IPS-15b (cell line): ENCODE measurements around the gene TGIF1.

ENCODE experiments used
- H3K27me3 ChIP-seq: one replicate; pipeline ENCODE4 v1.6.1; 2013; ENCODE audit warnings: low read length; ENCODE audit not compliant: control insufficient read depth, insufficient read depth
- H3K36me3 ChIP-seq: one replicate; pipeline ENCODE4 v1.6.1; 2013; ENCODE audit warnings: low read length; ENCODE audit not compliant: control insufficient read depth, insufficient read depth
- H3K4me1 ChIP-seq: one replicate; pipeline ENCODE4 v1.6.1; 2013; ENCODE audit warnings: mild to moderate bottlenecking, low read length; ENCODE audit not compliant: control insufficient read depth, insufficient read depth
- H3K4me3 ChIP-seq: one replicate; pipeline ENCODE4 v1.5.1; 2013; ENCODE audit warnings: low read depth, low read length
- H3K9ac ChIP-seq: one replicate; pipeline ENCODE4 v1.6.1; 2013; ENCODE audit warnings: low read depth, mild to moderate bottlenecking, low read length
- H3K9me3 ChIP-seq: one replicate; pipeline ENCODE4 v1.6.1; 2013; ENCODE audit warnings: mild to moderate bottlenecking, low read length; ENCODE audit not compliant: control insufficient read depth, insufficient read depth

TGIF1 gene

GRCh38 chr18:3478262-3478978 is 28.4 kb downstream of the TGIF1 start:
- no peaks in the 10 kb centered on the region for H3K36me3 ChIP-seq
- peaks cover 4% of the 10 kb centered on the region for H3K4me1 ChIP-seq
- no peaks in the 10 kb centered on the region for H3K9me3 ChIP-seq
- H3K4me3 ChIP-seq: no peak overlapping the region
- no peaks in the 10 kb centered on the region for H3K27me3 ChIP-seq
- H3K9ac ChIP-seq: no peak overlapping the region

GRCh38 chr18:3479978-3480509 is 30.1 kb downstream of the TGIF1 start:
- Histone ChIP-seq H3K4me1 (peaks cover 4% of the 10 kb centered on the region), H3K9ac (no peak overlapping the region), H3K27me3 (no peaks in the 10 kb centered on the region), H3K4me3 (no peak overlapping the region), H3K36me3 (no peaks in the 10 kb centered on the region), H3K9me3 (no peaks in the 10 kb centered on the region)

- Histone ChIP-seq H3K27me3 (no peaks in the 10 kb centered on the region), H3K4me1 (peaks cover 4% of the 10 kb centered on the region), H3K36me3 (no peaks in the 10 kb centered on the region), H3K9me3 (no peaks in the 10 kb centered on the region), H3K9ac (no peak overlapping the region), H3K4me3 (no peak overlapping the region)
Measured at GRCh38 chr18:3480827-3481573, 31.0 kb downstream of the TGIF1 start.

DNA sequence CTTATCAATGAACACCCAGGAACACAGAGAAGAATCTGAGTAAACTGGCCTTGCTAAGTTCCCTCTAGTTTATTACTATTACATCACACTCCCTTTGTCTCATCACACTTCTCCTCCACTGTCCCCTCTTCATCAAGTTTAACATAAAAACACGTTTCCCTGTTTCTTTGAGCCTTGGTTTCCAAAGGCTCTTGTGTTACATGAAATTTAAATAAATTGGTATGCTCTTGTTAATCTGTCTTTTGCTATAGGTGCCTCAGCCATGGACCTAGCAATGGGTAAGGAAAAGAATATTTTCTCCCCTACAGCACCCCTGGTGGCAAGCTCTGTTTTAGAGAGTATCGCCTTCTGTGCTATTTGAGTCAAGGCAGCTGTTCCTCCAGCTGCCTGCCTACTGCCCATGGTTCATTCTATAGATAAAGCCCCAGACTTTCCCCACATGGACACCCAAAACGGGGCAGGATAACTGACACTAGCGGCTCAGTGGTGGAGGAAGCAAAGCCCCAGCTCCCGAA is 31.8 kb downstream of the TGIF1 start:
- no peaks in the 10 kb centered on the region for H3K36me3 ChIP-seq
- no peaks in the 10 kb centered on the region for H3K9me3 ChIP-seq
- no peak overlapping the region for H3K9ac ChIP-seq
- no peak overlapping the region for H3K4me3 ChIP-seq
- H3K27me3 ChIP-seq: no peaks in the 10 kb centered on the region
- H3K4me1 ChIP-seq: peaks cover 4% of the 10 kb centered on the region

DNA sequence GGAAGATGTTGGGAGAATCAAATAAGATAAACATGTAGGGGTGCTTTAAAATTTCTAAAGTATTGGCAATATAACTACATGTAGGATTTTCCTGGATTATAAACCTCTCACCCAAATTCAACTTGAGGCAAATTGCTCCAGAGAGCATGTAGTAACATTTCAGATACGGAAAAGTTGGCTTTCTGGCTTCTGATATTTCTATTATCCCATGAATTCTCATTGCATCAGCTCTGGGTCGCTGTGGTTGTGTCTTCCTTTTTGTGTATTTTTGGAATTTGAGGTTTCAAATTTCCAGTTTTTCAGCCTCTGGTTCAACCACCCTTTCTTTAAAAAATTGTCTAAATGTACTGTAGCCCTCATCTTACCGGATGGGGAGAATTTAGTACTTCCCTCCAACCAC is 32.3 kb downstream of the TGIF1 start:
- H3K9ac ChIP-seq: no peak overlapping the region
- H3K27me3 ChIP-seq: no peaks in the 10 kb centered on the region
- H3K36me3 ChIP-seq: no peaks in the 10 kb centered on the region
- no peaks in the 10 kb centered on the region for H3K9me3 ChIP-seq
- no peak overlapping the region for H3K4me3 ChIP-seq
- peaks cover 4% of the 10 kb centered on the region for H3K4me1 ChIP-seq

DNA sequence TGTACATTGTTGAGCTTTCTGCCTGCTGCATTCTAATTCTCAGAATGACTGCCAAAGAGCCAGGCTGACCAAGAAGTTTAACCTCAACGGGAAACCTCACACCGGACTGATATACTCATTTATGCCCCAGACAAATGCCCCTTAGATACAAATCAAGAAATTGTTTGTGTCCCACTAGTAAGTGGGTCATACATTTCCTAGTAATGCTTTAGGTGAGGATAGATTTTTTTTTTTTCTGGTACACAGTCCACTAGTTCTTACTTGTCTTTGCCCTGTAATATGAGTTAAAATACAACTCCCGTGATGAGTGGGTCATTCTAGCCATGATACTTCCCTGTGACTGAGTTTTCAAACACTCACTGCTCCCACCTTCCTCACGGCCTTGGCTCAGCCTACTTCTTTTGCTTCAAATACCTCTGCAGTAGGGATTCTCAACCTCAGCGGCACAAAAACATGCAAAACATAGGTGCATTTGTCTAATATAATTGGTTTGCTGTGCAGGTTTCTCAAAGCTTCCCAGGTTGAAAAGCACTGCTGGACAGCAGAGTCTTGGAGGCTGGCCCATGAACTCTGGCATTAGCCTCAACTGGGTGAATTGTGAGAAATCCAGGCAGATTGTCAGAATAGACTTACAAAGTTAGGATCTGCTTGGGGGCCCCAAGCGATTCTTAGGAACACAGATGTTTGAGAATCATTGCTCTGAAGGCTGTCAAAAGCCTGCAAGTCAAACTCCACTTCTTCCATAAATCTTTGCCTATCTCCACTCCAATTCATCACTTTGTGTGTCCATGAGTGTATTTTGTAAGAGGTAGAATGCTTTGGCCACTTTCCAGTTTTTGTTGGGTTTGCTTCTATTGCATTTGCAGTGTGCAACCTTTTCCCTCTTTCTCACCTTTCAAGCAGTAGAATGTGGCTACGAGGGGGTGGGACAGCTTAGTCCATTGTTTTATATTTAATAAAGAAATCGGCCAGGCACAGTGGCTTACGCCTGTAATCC is 35.5 kb downstream of the TGIF1 start:
- no peak overlapping the region for H3K4me3 ChIP-seq
- H3K9ac ChIP-seq: no peak overlapping the region
- H3K36me3 ChIP-seq: no peaks in the 10 kb centered on the region
- no peaks in the 10 kb centered on the region for H3K27me3 ChIP-seq
- H3K4me1 ChIP-seq: peaks cover 4% of the 10 kb centered on the region
- no peaks in the 10 kb centered on the region for H3K9me3 ChIP-seq

GRCh38 chr18:3486512-3486911 is 36.5 kb downstream of the TGIF1 start:
- Histone ChIP-seq H3K9me3 (no peaks in the 10 kb centered on the region), H3K4me1 (peaks cover 3% of the 10 kb centered on the region), H3K4me3 (no peak overlapping the region), H3K9ac (no peak overlapping the region), H3K27me3 (no peaks in the 10 kb centered on the region), H3K36me3 (no peaks in the 10 kb centered on the region)

- Histone ChIP-seq H3K9me3 (no peaks in the 10 kb centered on the region), H3K9ac (no peak overlapping the region), H3K4me1 (peaks cover 3% of the 10 kb centered on the region), H3K27me3 (no peaks in the 10 kb centered on the region), H3K4me3 (no peak overlapping the region), H3K36me3 (no peaks in the 10 kb centered on the region)
Measured at GRCh38 chr18:3489462-3489861, 39.5 kb downstream of the TGIF1 start.

- Histone ChIP-seq H3K9ac (no peak overlapping the region), H3K4me1 (peaks cover 3% of the 10 kb centered on the region), H3K36me3 (no peaks in the 10 kb centered on the region), H3K9me3 (no peaks in the 10 kb centered on the region), H3K4me3 (no peak overlapping the region), H3K27me3 (no peaks in the 10 kb centered on the region)
Measured at GRCh38 chr18:3491981-3492555, 42.1 kb downstream of the TGIF1 start.

DNA sequence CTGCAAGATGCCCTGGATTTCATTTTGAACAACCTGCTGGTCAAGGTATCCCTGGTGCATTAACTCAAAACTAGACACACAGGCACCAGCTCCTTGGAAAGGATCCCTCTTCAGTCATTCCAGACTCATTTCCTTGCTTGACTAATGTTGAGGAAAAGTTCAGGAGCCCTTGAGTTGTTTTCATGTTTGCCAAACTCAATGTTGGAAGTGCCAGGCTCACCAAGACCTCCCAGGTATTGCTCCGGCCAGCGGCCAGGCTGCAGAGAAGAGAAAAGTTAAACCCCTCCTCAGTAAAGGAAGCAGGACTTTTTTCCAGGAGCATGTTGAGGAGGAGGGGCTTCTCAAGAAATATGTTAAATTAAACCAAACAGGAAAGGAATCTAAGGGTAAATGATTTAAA is 42.7 kb downstream of the TGIF1 start:
- H3K9ac ChIP-seq: no peak overlapping the region
- H3K4me3 ChIP-seq: no peak overlapping the region
- H3K9me3 ChIP-seq: no peaks in the 10 kb centered on the region
- H3K4me1 ChIP-seq: peaks cover 3% of the 10 kb centered on the region
- no peaks in the 10 kb centered on the region for H3K36me3 ChIP-seq
- peaks cover 3% of the 10 kb centered on the region for H3K27me3 ChIP-seq
